GM18505 (cell line): ENCODE measurements around the gene DCAF4L1.

Experiments used
- ATAC-seq: cut with Tn5 transposase; IDR thresholded peaks from one replicate; pipeline ENCODE4 v1.9.1; 2021; ENCODE audit not compliant: unreplicated experiment
- POLR2A ChIP-seq: IDR thresholded peaks from 4 replicates; pipeline ENCODE4 v1.6.1; 2011; ENCODE audit warnings: borderline replicate concordance; ENCODE audit not compliant: insufficient read depth, insufficient read length; ENCODE audit errors: extremely low read depth

DCAF4L1 gene

GRCh38 chr4:41998019-41998418 is 16.5 kb downstream of the DCAF4L1 start:
- ATAC-seq = no peak
- no peak for TF ChIP-seq POLR2A

GRCh38 chr4:41999321-41999720 is 17.8 kb downstream of the DCAF4L1 start:
- no peak for TF ChIP-seq POLR2A

GRCh38 chr4:42008011-42008786 is 26.6 kb downstream of the DCAF4L1 start:
- no peak for TF ChIP-seq POLR2A
- no peak for ATAC-seq

More at GRCh38 chr4:41999321-41999720, 17.8 kb downstream of the DCAF4L1 start:
- no peak for ATAC-seq

- TF ChIP-seq POLR2A = no peak
- ATAC-seq = no peak
Measured at GRCh38 chr4:42015438-42015837, 33.9 kb downstream of the DCAF4L1 start.

GRCh38 chr4:42018451-42018850 is 36.9 kb downstream of the DCAF4L1 start:
- TF ChIP-seq POLR2A = no peak
- no peak for ATAC-seq
